HG02840 (cell line): ENCODE data around the gene OGDH.

ENCODE experiments used
- ATAC-seq: cut with Tn5 transposase; IDR thresholded peaks from one replicate; pipeline ENCODE4 v1.9.1; 2021; ENCODE audit warnings: mild to moderate bottlenecking, moderate library complexity, moderate number of reproducible peaks; ENCODE audit not compliant: unreplicated experiment, low FRiP score

OGDH gene

DNA sequence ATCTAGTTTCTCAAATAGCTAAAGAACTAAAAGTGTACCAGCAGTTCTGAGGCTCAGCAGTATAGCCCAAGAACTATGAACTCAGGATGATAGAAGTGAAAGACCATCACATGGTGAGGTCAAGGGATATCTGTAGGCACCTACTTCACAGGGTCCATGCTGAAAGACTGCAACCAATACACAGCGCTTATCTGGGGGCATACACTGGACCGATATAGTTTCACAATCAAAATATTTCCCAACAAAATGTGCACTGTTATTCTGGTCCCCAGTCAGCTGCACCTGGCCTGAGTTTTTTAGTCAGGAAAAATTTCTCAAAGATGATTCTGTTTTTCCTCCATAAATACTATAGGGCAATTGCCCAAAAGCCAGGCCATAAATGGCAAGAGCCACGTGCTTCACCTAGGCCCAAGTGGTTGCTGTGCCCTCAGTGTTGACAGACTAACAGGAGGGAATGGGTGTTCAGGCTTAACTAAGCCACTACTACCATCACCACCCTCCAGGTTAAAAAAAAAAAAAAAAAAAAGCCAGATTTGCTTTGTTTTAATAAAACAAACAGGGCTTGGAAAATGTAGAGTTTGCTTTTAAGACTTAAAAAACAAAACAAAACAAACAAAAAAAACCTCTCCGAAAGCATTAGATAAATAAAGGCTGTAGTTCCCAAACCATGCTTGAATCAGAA lies 58.5 kb downstream of the OGDH start:
- no peak for ATAC-seq

DNA sequence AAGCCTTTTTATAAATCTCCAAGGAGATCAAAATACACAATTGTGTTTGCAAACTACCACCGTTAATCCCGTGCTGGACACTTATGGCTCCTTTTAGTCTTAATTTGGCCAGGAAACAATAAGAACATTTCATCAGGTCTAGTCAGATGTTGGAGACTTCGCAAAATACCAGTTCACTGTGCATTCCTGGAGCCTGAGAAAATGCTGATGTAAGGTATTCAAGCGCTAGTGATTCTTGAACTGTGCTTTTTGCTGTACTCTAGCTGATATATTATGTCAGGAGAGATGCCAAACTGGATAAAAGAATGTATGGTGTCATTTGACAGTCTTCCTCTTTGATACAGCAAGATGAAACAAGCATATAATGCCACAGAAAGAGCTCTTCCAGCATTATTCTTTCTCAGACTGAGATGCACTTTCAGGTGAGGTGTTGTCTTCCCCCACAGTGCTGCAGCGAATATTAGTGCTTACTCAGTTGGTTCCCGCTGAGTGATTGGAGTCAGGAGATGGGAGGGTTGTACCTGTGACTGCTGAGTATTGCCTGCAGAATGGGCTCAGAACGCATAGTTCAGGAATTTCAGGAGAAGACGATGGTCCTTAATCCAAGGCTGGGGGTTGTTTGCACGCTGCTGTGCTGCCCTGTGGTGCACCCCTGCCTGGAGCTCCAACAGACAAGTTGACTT lies 59.2 kb downstream of the OGDH start:
- no peak for ATAC-seq

DNA sequence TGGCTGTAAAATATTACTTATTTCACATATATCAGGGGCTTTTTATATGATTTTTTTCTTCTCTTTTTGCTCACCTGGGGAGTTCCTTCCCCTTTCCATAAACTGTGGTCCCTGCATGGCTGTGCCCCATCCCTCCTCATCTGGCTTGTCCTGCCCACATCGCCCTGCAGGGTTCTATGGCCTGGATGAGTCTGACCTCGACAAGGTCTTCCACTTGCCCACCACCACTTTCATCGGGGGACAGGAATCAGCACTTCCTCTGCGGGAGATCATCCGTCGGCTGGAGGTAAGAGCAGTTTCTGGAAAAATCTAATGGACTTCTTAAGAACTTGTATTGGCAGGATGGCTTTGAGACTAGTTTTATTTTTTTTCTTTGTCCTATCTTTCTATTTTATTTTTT lies 60.1 kb downstream of the OGDH start:
- ATAC-seq = no peak

DNA sequence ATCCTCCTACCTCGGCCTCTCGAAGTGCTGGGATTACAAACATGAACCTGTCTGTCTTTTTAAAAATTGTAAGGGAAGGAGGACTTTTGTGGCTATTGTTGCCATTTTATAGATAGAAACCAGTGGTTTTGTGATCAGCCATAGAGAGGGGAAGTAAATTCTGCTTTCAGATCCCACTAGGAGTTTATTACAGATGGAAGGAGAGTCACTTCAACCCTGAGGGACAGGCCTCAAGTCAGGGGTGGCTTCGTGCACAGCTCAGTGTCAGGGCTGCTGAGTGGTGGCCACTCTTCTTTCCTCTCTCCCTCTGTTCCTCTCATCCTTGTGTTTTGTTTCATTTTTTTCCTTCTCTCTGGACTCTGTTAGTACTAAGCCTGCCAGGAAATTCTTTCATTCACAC lies 60.8 kb downstream of the OGDH start:
- ATAC-seq = no peak

DNA sequence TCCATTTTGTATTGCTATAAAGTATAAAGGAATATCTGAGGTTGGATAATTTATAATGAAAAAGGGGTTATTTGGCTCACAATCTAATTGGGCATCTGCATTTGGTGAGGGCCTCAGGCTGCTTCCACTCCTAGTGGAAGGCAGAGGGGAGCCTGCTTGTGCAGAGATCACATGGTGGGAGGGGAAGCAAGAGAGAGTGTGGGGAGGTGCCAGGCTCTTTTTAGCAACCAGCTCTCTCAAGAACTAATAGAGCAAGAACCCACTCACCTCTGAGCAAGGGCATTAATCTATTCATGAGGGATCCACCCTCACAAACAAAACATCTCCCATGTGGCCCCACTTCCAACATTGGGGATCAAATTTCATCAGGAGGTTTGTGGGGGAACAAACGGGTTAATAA lies 64.6 kb downstream of the OGDH start:
- no peak for ATAC-seq

DNA sequence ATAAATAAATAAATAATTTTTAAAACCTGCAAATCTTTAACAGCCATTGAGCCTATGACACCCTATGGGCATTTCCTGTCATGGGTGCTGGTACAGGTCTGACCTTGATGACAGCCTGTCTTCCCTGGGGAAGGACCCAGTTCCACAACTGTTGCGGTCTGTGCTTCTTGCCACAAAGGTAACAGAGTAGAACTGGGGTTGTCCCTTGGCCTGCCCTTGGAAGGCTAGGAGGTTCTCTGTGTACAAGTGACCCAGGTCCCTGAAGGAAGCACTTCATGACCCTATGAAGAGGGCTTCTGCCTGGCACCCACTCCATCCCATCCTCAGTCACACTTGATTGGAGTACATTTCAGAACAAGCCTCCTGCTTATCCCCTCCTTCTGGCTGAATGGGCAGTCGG lies 66.9 kb downstream of the OGDH start:
- no peak for ATAC-seq

DNA sequence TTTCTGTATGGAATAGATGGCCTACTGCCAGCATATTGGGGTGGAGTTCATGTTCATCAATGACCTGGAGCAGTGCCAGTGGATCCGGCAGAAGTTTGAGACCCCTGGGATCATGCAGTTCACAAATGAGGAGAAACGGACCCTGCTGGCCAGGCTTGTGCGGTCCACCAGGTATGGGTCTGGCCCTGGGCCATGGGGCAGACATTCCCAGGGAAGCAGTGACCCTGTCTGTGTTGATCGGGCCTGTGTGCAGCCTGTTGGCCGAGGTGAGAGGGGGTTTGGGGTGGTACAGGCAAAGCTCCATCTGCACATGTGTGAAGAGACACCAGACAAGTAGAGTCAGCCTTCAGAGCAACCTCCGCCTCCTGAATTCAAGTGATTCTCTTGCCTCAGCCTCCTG lies 67.3 kb downstream of the OGDH start:
- ATAC-seq = no peak

DNA sequence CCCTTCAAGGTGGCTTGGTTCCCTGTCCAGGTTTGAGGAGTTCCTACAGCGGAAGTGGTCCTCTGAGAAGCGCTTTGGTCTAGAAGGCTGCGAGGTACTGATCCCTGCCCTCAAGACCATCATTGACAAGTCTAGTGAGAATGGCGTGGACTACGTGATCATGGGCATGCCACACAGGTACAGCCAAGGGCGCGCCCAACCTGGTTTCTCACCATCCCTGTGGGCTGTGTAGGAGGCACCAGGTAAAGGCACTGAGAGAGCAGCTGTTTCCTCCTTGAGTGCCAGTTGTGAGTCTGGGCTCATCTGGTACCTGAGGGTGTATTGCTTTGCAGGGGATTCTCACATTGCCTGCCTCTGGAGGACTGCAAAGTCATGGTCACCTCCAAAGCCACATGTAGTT lies 68.0 kb downstream of the OGDH start:
- no peak for ATAC-seq

DNA sequence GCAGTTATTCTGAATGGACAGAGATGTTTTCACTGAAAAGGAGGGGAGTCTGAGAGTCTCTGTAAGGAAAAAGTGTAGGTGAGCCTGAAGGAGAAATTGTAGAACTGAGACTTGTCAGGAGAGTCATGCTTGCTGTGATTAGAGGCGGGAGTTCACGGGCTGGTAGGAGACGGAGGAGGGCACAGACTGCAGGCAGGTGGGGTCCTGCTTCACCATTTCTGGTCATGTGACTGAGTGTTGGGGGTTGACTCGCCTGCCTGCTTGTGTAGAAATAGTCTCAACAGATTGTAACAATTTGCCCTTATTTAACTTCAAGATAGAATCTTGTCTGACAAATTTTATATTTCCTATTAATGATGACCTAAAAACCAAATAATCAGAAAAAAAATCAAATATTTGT lies 70.3 kb downstream of the OGDH start:
- no peak for ATAC-seq

DNA sequence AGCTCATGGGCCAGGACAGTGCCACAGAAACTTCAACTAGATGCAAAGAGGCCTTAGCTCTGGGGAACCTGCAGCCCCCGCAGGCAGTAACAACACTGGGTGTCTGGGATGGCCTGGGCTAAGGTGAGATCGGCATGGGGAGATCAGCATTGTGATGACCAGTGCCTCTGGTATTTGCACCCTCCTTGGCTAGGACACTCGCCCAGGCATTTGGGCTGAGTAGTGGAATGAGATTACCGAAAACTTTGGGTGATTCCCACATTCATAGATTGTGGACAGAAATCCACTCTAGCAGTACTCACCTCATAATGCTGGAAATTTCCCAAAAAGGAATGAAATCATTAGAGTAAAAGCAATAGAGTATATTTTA lies 71.7 kb downstream of the OGDH start:
- ATAC-seq = no peak

DNA sequence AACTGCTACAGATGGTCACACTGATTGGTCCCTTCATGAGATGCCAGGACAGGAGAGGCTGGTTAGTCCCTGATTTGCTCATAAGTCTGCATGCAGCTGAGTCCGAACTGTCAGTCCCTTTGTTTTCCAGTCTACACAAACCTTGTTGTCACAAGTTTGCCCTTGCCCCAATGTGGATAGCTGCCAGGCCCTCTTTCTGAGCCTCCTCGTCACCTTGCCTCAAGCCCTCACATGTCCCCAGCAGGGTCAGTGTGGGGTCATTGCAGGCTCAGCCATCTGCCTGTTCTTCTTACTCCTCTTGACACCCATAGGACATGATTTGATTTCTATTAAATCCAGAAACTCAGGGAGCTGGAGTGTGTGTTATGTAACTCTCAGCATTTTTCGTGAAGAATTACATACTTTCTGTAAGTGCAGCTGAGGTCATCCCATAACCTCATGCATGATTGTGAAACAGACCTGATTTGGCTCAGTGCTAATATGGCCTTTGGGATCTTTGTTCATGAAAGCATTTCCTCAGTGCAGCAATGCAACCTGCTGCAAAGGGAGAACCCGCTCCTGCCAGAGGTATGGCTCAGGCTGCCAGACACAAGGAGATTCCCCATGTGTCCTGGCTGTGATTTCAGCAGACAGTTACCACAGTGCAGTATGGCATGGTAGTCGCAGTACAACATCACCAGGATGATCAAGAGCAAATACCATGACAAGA lies 72.2 kb downstream of the OGDH start:
- no peak for ATAC-seq

DNA sequence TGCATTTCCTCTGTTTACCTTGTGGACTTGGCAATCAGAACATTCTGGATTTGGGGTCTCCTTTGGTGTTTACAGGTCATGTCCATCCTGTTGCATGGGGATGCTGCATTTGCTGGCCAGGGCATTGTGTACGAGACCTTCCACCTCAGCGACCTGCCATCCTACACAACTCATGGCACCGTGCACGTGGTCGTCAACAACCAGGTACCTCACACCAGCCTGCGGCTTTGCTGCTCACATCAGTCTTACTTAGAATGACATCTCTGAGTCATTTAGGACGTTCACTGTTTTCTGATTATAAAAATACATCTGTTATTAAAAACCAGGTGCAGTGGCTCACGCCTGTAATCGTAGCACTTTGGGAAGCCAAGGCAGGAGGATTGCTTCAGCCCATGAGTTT lies 75.2 kb downstream of the OGDH start:
- ATAC-seq = no peak

DNA sequence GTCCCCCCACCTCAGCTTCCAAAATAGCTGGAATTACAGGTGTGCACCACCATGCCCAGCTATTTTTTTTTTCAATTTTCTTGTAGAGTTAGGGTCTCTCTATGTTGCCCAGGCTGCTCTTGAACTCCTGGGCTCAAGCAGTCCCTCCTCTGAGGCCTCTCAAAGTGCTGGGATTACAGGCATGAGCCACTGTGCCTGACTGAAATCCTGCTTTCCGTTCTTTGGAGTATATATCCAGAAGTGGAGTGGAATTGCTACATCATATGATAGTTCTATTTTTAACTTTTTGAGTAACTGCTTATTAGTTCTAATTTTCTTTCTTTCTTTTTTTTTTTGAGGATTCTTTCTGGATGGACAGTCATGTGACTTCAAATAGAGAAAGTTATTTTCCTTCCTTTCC lies 79.3 kb downstream of the OGDH start:
- ATAC-seq = no peak

DNA sequence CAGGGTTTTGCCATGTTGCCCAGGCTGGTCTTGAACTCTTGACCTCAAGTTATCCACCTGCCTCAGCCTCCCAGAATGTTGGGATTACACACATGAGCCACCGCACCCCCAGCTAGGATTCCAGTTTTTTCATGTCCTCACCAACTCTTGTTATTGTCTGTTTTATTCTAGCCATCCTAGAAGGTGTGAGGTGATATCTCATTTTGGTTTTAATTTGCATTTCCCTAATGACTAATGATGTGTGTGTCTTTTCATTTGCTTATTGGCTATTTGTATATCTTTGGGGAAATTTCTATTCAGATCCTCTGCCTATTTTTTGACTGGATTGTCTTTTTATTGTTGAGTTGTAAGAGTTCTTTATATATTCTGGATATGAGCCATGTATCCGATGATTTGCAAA lies 83.0 kb downstream of the OGDH start:
- no peak for ATAC-seq

DNA sequence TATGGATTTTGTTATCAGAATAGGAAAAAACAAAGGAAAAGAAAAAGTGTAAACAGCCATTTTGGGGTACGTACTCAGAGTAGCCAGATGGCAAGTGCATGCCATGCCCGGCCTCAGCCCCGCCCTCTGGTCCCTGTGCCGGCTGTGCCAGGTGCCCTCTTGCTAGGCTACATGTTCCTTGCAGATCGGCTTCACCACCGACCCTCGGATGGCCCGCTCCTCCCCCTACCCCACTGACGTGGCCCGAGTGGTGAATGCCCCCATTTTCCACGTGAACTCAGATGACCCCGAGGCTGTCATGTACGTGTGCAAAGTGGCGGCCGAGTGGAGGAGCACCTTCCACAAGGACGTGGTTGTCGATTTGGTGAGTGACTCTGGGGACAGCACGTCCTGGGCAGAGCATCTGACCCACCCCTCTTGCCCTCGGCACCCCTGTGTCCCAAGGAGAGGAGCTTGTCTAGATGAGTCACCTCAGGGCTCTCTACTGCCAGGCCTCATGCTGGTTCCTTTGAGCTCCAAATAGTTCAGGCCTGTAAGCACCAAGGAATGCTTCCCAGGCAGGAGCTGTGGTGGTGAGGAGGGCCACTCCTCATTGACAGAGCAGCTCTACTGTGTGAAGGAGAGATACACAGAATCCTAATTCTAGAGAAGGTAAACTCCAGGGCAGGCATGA lies 87.3 kb downstream of the OGDH start:
- no peak for ATAC-seq

DNA sequence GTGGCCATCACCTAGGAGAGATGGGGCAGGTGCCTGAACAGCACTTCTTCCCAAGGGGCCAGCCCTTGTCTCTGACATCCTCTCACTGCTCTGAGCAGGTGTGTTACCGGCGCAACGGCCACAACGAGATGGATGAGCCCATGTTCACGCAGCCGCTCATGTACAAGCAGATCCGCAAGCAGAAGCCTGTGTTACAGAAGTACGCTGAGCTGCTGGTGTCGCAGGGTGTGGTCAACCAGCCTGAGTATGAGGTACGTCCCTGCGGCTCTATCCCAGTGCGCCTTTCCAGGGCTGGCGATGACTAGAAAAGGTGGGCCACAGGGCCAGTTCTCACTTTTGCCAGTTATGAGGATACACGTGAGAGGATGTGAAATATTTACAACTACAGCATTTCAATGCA lies 87.9 kb downstream of the OGDH start:
- ATAC-seq = no peak

DNA sequence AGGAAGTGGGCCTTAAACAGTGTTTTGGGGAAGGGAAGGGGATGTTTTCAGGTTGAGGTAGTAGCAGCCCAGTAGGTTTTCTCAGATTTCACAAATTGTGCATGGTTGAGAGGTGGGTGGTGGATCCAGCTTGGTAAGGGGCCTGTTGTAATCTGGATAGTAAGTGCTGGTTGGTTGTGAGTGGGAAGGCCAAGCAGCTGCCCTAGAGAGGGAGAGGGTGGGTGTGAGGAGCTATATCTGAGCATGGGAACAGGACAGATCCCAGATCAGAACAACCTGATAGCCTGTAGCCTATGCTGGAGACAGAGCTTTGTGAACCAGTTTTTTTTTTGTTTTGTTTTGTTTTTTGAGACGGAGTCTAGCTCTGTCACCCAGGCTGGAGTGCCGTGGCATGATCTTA lies 88.3 kb downstream of the OGDH start:
- no peak for ATAC-seq

DNA sequence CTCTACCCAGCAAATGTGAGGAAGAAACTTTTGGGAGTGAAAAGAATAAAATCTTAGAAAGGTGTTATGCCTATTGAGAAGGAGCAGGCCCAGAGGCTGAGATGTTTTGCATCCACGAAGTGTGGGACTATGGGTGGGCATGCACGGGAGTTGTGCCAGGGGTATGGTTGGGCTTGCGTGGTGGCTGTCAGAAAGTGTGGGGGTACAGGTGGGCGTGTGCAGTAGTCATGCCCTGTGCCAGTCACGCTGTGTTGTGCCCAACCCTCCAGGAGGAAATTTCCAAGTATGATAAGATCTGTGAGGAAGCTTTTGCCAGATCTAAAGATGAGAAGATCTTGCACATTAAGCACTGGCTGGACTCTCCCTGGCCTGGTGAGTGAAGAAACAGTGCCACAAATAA lies 89.3 kb downstream of the OGDH start:
- no peak for ATAC-seq

DNA sequence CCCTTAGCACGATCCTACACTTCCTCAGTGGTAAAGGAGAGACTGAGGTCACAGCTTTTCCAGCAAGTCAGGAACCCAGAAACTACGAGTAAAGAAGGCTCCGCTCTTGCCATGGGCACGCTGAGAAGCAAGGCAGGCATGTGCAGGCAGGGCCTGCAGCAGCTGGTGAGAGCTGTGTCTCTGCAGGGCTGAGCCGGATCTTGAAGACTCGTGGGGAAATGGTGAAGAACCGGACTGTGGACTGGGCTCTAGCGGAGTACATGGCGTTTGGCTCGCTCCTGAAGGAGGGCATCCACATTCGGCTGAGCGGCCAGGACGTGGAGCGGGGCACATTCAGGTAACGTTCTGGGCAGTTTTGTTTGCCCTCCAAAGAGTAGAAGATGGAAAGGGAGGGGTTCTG lies 90.3 kb downstream of the OGDH start:
- ATAC-seq = no peak

DNA sequence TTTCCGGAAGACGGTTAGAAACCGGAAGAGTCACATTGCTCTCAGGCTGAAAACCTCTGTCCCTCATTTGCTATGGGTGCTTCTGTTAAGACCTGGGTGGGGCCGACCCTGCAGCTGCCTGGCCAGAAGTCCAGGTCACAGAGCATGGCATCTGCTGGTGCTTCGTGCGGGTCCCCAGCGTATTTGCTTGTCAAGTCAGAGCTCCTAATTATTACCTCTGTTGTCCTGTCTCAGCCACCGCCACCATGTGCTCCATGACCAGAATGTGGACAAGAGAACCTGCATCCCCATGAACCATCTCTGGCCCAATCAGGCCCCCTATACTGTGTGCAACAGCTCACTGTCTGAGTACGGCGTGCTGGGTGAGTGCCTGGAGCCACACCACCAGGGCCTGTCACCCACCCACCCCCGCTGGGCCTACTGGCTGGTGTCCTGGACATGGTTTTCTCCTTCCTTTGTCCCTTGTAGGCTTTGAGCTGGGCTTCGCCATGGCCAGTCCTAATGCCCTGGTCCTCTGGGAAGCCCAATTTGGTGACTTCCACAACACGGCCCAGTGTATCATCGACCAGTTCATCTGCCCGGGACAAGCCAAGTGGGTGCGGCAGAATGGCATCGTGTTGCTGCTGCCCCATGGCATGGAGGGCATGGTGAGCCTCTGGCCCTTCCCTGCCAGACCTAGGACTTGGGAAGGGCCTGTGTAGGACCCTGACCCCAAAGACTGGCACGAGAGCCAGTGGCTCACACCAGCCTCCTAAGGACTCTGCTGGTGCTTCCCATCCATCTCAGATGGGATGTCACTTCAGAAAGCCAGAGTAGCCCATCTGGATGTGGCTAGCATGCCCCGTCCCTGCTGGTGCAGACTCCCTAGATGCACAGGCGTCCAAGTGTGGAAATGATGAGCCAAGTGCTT lies 91.0 kb downstream of the OGDH start:
- no peak for ATAC-seq
